Activated CD8-positive, alpha-beta memory T cell treated with anti-CD3 and anti-CD28 coated beads, Interleukin-2, amount 50 U/mL, for 1 hour (primary cell): ENCODE measurements around the gene DDC.

Source experiments
- DNase-seq: peaks from one replicate; pipeline ENCODE4 v3.0.0-alpha.2; 2020; ENCODE audit errors: extremely low read depth

Gene DDC

GRCh38 chr7:50456371-50457123, 108.7 kb downstream of the DDC start:
- no peak for DNase-seq

- DNase-seq: no peak
These were observed 109.5 kb downstream of the DDC start for GRCh38 chr7:50455658-50456057.

GRCh38 chr7:50454968-50455367, 110.2 kb downstream of the DDC start:
- no peak for DNase-seq

- DNase-seq: no peak
These were observed 114.6 kb downstream of the DDC start for GRCh38 chr7:50450590-50451032.

GRCh38 chr7:50449881-50450589, 115.2 kb downstream of the DDC start, which contains the start of gene FIGNL1:
TSS of gene FIGNL1 (minus strand) at chr7:50450350. CDS start at chr7:50447287, 3,063 bp downstream.
- DNase-seq: peak; percentile 38

GRCh38 chr7:50449501-50449880, 115.7 kb downstream of the DDC start:
- DNase-seq: no peak

- DNase-seq: no peak
These were observed 116.4 kb downstream of the DDC start for GRCh38 chr7:50448823-50449222.

GRCh38 chr7:50446542-50446960, 118.7 kb downstream of the DDC start:
- DNase-seq: no peak

- no peak for DNase-seq
These were observed 128.9 kb downstream of the DDC start for GRCh38 chr7:50436133-50436806.

GRCh38 chr7:50431722-50432305, 133.4 kb downstream of the DDC start:
- DNase-seq: no peak

GRCh38 chr7:50431316-50431715, 133.9 kb downstream of the DDC start:
- no peak for DNase-seq

GRCh38 chr7:50428911-50429310, 136.3 kb downstream of the DDC start:
- no peak for DNase-seq

- no peak for DNase-seq
These were observed 137.7 kb downstream of the DDC start for GRCh38 chr7:50427518-50427917.

- DNase-seq: no peak
These were observed 138.7 kb downstream of the DDC start for GRCh38 chr7:50426280-50427045.

GRCh38 chr7:50425318-50425717, 139.9 kb downstream of the DDC start:
- no peak for DNase-seq

GRCh38 chr7:50423860-50424259, 141.3 kb downstream of the DDC start:
- DNase-seq: no peak

GRCh38 chr7:50422858-50423257, 142.3 kb downstream of the DDC start:
- DNase-seq: no peak

- DNase-seq: no peak
These were observed 144.2 kb downstream of the DDC start for GRCh38 chr7:50421043-50421442.

- DNase-seq: no peak
These were observed 146.5 kb downstream of the DDC start for GRCh38 chr7:50418526-50419290.

GRCh38 chr7:50418086-50418515, 147.1 kb downstream of the DDC start:
- DNase-seq: peak; percentile 24
